MM.1S (cell line): ENCODE data around the gene AGBL1.

Experiments used
- DNase-seq: peaks from one replicate; pipeline ENCODE4 v3.0.0-alpha.2; 2015
- H2AFZ ChIP-seq: fragments of 300-600 bp; sonication (generic); 2 replicates; pipeline ENCODE4 v1.6.0; 2016; ENCODE audit warnings: antibody characterized with exemption, low read length
- H3F3A ChIP-seq: fragments of 300-600 bp; sonication (generic); 2 replicates; pipeline ENCODE4 v1.6.1; 2016; ENCODE audit warnings: mild to moderate bottlenecking, antibody characterized with exemption, low read length, moderate library complexity, mixed read lengths; ENCODE audit not compliant: insufficient read depth
- H3K27ac ChIP-seq: fragments of 300-600 bp; sonication (generic); 2 replicates; pipeline ENCODE4 v1.5.1; 2016; ENCODE audit warnings: mild to moderate bottlenecking, low read length
- H3K27me3 ChIP-seq: fragments of 300-600 bp; sonication (generic); replicated peaks from 2 replicates; pipeline ENCODE4 v1.6.0; 2016; ENCODE audit warnings: low read length; ENCODE audit not compliant: insufficient read depth
- H3K36me3 ChIP-seq: fragments of 300-600 bp; sonication (generic); replicated peaks from 2 replicates; pipeline ENCODE4 v1.6.1; 2016; ENCODE audit warnings: mild to moderate bottlenecking, low read length, mixed read lengths; ENCODE audit not compliant: insufficient read depth
- H3K4me1 ChIP-seq: fragments of 300-600 bp; sonication (generic); 2 replicates; pipeline ENCODE4 v1.6.1; 2016; ENCODE audit warnings: low read length, mixed read lengths
- H3K4me2 ChIP-seq: fragments of 300-600 bp; sonication (generic); 2 replicates; pipeline ENCODE4 v1.6.0; 2016; ENCODE audit warnings: low read depth, low read length
- H3K4me3 ChIP-seq: fragments of 300-600 bp; sonication (generic); 2 replicates; pipeline ENCODE4 v1.5.1; 2016; ENCODE audit warnings: low read length, mixed read lengths
- H3K79me2 ChIP-seq: fragments of 300-600 bp; sonication (generic); 2 replicates; pipeline ENCODE4 v1.6.1; 2016; ENCODE audit warnings: mixed run types, low read length, mixed read lengths
- H3K9ac ChIP-seq: fragments of 300-600 bp; sonication (generic); 2 replicates; pipeline ENCODE4 v1.6.1; 2016; ENCODE audit warnings: low read length, mixed read lengths
- H3K9me2 ChIP-seq: fragments of 300-600 bp; sonication (generic); replicated peaks from 2 replicates; pipeline ENCODE4 v1.6.1; 2016; ENCODE audit warnings: mild to moderate bottlenecking, low read length, mixed read lengths; ENCODE audit not compliant: insufficient read depth
- H3K9me3 ChIP-seq: fragments of 300-600 bp; sonication (generic); replicated peaks from 2 replicates; pipeline ENCODE4 v1.6.1; 2016; ENCODE audit warnings: mild to moderate bottlenecking, low read length, mixed read lengths; ENCODE audit not compliant: insufficient read depth
- H4K20me1 ChIP-seq: fragments of 300-600 bp; sonication (generic); 2 replicates; pipeline ENCODE4 v1.6.1; 2016; ENCODE audit warnings: mild to moderate bottlenecking, low read length, moderate library complexity, mixed read lengths; ENCODE audit not compliant: insufficient read depth
- CTCF ChIP-seq: fragments of 300-600 bp; sonication (generic); IDR thresholded peaks from 2 replicates; pipeline ENCODE4 v1.5.1; 2016; ENCODE audit warnings: antibody characterized with exemption, low read length, mixed read lengths
- EZH2 ChIP-seq: fragments of 300-600 bp; sonication (generic); optimal IDR thresholded peaks from 2 replicates; pipeline ENCODE3; 2017; ENCODE audit warnings: low read depth, mild to moderate bottlenecking, antibody characterized with exemption, low read length, mixed read lengths
- EZH2phosphoT487 ChIP-seq: fragments of 300-600 bp; sonication (generic); IDR thresholded peaks from 2 replicates; pipeline ENCODE4 v1.6.1; 2018; ENCODE audit warnings: antibody characterized with exemption, low read length

The AGBL1 gene

DNA sequence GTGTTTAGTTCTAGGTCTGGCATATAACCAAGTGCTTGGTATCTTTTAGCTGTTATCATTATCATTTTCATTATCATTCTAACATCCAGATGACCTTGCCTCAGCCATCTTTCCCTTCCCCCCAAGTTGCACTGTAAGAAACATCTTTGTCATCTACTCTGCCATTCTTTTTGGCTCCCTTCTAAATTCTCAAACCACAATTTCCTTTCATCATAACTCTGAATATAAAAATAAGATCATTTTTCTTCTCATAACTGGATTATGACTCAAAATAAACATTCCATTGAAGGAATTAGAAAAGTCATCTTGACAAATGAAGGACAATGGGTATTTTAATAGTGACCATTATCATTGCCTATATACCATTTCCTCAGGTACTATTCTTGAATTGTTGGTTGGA is 786.2 kb downstream of the AGBL1 start:
- no peaks in the 10 kb centered on the region for H3K79me2 ChIP-seq
- H3K4me1 ChIP-seq, result no peaks in the 10 kb centered on the region
- no peaks in the 10 kb centered on the region for H3K9me2 ChIP-seq
- no peaks in the 10 kb centered on the region for H4K20me1 ChIP-seq
- DNase-seq, result no peak
- no peaks in the 10 kb centered on the region for H3K27me3 ChIP-seq
- TF ChIP-seq CTCF, result no peak
- TF ChIP-seq EZH2phosphoT487, result no peak
- TF ChIP-seq EZH2, result no peak
- H3K27ac ChIP-seq, result no peak overlapping the region
- no peak overlapping the region for H3K9ac ChIP-seq
- H2AFZ ChIP-seq, result no peak overlapping the region
- no peaks in the 10 kb centered on the region for H3K9me3 ChIP-seq
- no peaks in the 10 kb centered on the region for H3K36me3 ChIP-seq
- no peaks in the 10 kb centered on the region for H3F3A ChIP-seq
- H3K4me3 ChIP-seq, result no peak overlapping the region
- no peak overlapping the region for H3K4me2 ChIP-seq

GRCh38 chr15:86870846-86871245 is 791.2 kb downstream of the AGBL1 start:
- H3K9ac ChIP-seq, result no peak overlapping the region
- no peaks in the 10 kb centered on the region for H3K27me3 ChIP-seq
- TF ChIP-seq EZH2phosphoT487 (no peak), CTCF (no peak), EZH2 (no peak)
- no peaks in the 10 kb centered on the region for H3F3A ChIP-seq
- no peak overlapping the region for H3K4me3 ChIP-seq
- H3K36me3 ChIP-seq, result no peaks in the 10 kb centered on the region
- no peaks in the 10 kb centered on the region for H3K4me1 ChIP-seq
- H3K9me3 ChIP-seq, result no peaks in the 10 kb centered on the region
- no peaks in the 10 kb centered on the region for H3K79me2 ChIP-seq
- no peaks in the 10 kb centered on the region for H4K20me1 ChIP-seq
- no peak overlapping the region for H2AFZ ChIP-seq
- no peak overlapping the region for H3K27ac ChIP-seq
- DNase-seq, result no peak
- no peaks in the 10 kb centered on the region for H3K9me2 ChIP-seq
- no peak overlapping the region for H3K4me2 ChIP-seq

DNA sequence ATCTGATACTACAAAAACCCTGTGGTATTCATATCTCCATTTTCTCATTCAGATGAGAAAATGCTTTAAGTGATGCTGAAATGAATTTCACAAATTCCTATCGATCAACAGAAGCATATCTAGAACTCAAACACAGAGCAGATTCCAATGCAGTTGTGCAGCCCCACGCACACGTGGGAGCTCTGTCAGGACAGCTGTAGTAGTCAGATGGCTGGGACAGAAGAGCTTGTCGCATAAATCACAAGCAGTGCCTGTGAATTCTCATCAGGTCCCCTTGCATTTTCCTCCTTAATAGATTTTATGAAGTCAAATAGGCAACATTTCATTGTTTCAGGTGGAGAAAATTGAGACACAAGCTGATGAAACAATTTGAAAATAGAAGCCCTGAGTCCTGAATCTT is 792.3 kb downstream of the AGBL1 start:
- Histone ChIP-seq H3K27me3 (no peaks in the 10 kb centered on the region), H2AFZ (no peak overlapping the region), H3K9me2 (no peaks in the 10 kb centered on the region), H3K9me3 (no peaks in the 10 kb centered on the region), H3K4me2 (no peak overlapping the region), H3K9ac (no peak overlapping the region), H4K20me1 (no peaks in the 10 kb centered on the region), H3K36me3 (no peaks in the 10 kb centered on the region), H3K4me1 (no peaks in the 10 kb centered on the region), H3K27ac (no peak overlapping the region), H3F3A (no peaks in the 10 kb centered on the region), H3K4me3 (no peak overlapping the region), H3K79me2 (no peaks in the 10 kb centered on the region)
- DNase-seq, result no peak
- TF ChIP-seq EZH2 (no peak), CTCF (no peak), EZH2phosphoT487 (no peak)

DNA sequence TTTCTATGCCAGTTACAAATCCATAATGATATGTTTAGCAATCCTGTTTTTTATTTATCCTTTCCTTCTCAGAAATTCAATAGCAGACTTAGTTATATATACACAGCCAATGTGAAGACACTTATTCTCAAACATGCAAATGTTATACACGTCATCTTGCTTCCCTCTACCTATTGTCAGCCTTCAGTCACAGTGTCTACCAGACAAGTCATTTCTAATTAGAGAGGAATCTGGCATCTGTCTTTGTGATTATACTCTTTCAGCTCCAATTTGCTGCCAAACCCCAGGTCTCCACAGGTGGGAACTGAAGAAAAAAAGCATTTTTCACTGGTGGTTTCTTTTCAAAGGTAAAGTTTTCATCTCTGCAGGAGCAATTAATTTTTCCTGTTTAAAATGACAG is 793.1 kb downstream of the AGBL1 start:
- Histone ChIP-seq H3K4me2 (no peak overlapping the region), H3F3A (no peaks in the 10 kb centered on the region), H3K27ac (no peak overlapping the region), H3K4me1 (no peaks in the 10 kb centered on the region), H4K20me1 (no peaks in the 10 kb centered on the region), H3K9me2 (no peaks in the 10 kb centered on the region), H3K79me2 (no peaks in the 10 kb centered on the region), H2AFZ (no peak overlapping the region), H3K9ac (no peak overlapping the region), H3K4me3 (no peak overlapping the region), H3K36me3 (no peaks in the 10 kb centered on the region), H3K27me3 (no peaks in the 10 kb centered on the region), H3K9me3 (no peaks in the 10 kb centered on the region)
- no peak for TF ChIP-seq CTCF
- TF ChIP-seq EZH2, result no peak
- TF ChIP-seq EZH2phosphoT487, result no peak
- DNase-seq, result no peak
